Karpas-422 (cell line): ENCODE results near the gene ALOX15. TPM values are rescaled to one million over a fixed set of nuclear protein-coding genes. Genes with fewer than 3 reads are reported as not detected.

Experiments used
- DNase-seq: peaks from one replicate; pipeline ENCODE4 v3.0.0-alpha.2; 2015
- H2AFZ ChIP-seq: fragments of 200-600 bp; sonication (generic); 2 replicates; pipeline ENCODE4 v1.6.1; 2014; ENCODE audit warnings: antibody characterized with exemption, low read length, mixed read lengths
- H3K27ac ChIP-seq: fragments of 200-600 bp; sonication (generic); 2 replicates; pipeline ENCODE4 v1.5.1; 2014; ENCODE audit warnings: mild to moderate bottlenecking, low read length, moderate library complexity
- H3K27me3 ChIP-seq: fragments of 200-600 bp; sonication (generic); 2 replicates; pipeline ENCODE4 v1.6.1; 2014; ENCODE audit warnings: low read length, mixed read lengths
- H3K36me3 ChIP-seq: fragments of 200-600 bp; sonication (generic); 2 replicates; pipeline ENCODE4 v1.6.1; 2014; ENCODE audit warnings: low read length, mixed read lengths; ENCODE audit not compliant: insufficient read depth
- H3K4me1 ChIP-seq: fragments of 200-600 bp; sonication (generic); 2 replicates; pipeline ENCODE4 v1.6.1; 2014; ENCODE audit warnings: mild to moderate bottlenecking, low read length, mixed read lengths
- H3K4me2 ChIP-seq: fragments of 200-600 bp; sonication (generic); 2 replicates; pipeline ENCODE4 v1.6.1; 2014; ENCODE audit warnings: low read length, low read depth, mild to moderate bottlenecking; ENCODE audit not compliant: poor library complexity, severe bottlenecking
- H3K4me3 ChIP-seq: fragments of 200-600 bp; sonication (generic); 2 replicates; pipeline ENCODE4 v1.5.1; 2014; ENCODE audit warnings: mild to moderate bottlenecking, antibody characterized with exemption, low read length, mixed read lengths
- H3K79me2 ChIP-seq: fragments of 200-600 bp; sonication (generic); 2 replicates; pipeline ENCODE4 v1.6.1; 2014; ENCODE audit warnings: mild to moderate bottlenecking, low read length, mixed read lengths
- H3K9ac ChIP-seq: fragments of 200-600 bp; sonication (generic); 2 replicates; pipeline ENCODE4 v1.6.0; 2014; ENCODE audit warnings: low read length
- H3K9me2 ChIP-seq: fragments of 200-600 bp; sonication (generic), shearing (Covaris generic); replicated peaks from 2 replicates; pipeline ENCODE4 v1.6.0; 2014; ENCODE audit warnings: mild to moderate bottlenecking, low read length, moderate library complexity; ENCODE audit not compliant: insufficient read depth
- H3K9me3 ChIP-seq: fragments of 300-700, 200-600 bp; sonication (generic); 2 replicates; pipeline ENCODE4 v1.6.1; 2014; ENCODE audit warnings: low read length, mixed read lengths
- H4K20me1 ChIP-seq: fragments of 200-600 bp; sonication (generic); 2 replicates; pipeline ENCODE4 v1.6.1; 2014; ENCODE audit warnings: mild to moderate bottlenecking, antibody characterized with exemption, low read length, low read depth; ENCODE audit not compliant: insufficient read depth
- total RNA-seq: library from RNA; depleted of rRNA; stranded (reverse); fragments of >200 nt; shearing (Covaris generic); gene quantifications from 2 replicates; pipeline ENCODE4 v1.2.3, GENCODE V29; 2014; ENCODE audit warnings: low replicate concordance

Gene ALOX15
- total RNA-seq, 1 experiment from 2014 or later: 1.5 TPM

DNA sequence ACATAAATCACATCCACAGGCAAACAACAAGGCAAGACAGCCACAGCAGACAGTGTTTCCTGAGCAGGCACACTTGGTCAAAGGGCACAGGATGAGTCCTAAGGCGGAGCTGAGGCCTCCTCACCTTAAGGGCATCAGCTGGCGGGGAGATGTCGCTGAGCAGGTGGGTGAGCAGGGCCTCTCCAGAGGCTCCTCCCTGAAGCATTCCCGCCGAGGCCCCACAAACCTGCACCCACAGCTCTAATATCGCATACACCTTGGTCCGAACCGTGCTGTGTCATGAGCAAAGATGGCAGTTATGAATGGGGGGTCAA is 33.2 kb upstream of the ALOX15 start:
- DNase-seq: no peak
- Histone ChIP-seq H3K36me3 (peaks cover 31% of the 10 kb centered on the region), H3K9me3 (no peaks in the 10 kb centered on the region), H3K4me3 (no peak overlapping the region), H4K20me1 (0 out of 2 replicates have a peak, but pooled peaks cover 4% of the 10 kb centered on the region), H3K4me2 (no peak overlapping the region), H2AFZ (no peak overlapping the region), H3K4me1 (no peaks in the 10 kb centered on the region), H3K27me3 (no peaks in the 10 kb centered on the region), H3K9me2 (no peaks in the 10 kb centered on the region), H3K27ac (no peak overlapping the region), H3K79me2 (no peaks in the 10 kb centered on the region), H3K9ac (no peak overlapping the region)

DNA sequence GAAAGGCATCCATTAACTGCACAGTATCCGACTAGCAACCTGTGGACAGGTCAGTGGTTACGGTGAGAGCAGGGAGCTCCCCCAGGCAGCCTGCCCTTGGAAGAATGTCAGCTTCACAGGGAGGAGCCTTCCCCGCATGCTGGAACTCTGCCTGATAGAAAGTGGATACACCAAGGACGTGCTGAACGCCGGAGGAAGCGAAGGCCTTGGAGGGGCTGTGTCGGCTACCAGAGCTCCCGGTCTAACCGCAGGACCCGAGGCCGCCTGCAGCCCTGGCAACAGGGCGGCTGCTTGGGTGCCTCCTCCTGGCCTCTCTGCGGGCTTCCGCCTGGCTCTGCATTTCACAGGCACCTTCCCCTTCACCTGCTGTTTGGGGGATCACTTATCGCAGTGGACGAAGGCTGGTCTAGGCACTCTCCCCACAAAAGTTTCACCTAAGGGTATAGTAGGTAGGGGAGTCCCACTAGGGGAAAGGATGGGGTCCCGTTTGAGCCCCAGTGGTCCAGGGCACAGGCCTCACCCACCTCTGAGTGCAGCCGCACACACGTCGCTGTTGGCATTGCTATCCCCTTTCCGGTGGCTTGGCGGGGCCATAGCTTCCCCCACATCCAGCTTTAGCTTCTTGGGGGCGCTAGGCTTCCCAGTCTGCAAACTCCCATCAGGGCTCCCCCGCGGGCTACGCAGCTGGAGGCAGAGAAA is 32.7 kb upstream of the ALOX15 start:
- DNase-seq: no peak
- Histone ChIP-seq H3K36me3 (peaks cover 26% of the 10 kb centered on the region), H4K20me1 (0 out of 2 replicates have a peak, but pooled peaks cover 4% of the 10 kb centered on the region)

DNA sequence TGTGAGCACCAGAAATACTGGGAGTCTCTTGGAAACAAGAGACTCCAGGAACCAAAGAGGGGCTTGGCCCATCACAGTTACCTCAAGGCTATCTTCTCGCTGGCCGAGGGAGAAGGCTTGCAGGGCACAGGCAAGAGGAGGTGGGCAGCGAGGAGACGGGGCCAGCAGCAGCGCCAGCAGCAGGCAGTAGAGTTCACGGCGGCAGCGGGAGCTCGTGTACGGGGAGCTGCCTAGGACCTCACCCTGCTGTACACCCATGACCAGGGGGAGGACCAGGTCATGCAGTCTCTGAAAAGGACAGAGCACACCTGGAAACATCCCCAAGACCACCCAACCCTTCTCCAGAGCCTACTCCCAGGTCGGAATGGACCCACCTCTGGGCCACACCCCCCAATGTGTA is 31.7 kb upstream of the ALOX15 start:
- peaks cover 18% of the 10 kb centered on the region for H3K36me3 ChIP-seq
- H3K4me1 ChIP-seq: no peaks in the 10 kb centered on the region
- no peak overlapping the region for H3K4me3 ChIP-seq
- no peak overlapping the region for H3K9ac ChIP-seq
- H3K9me3 ChIP-seq: no peaks in the 10 kb centered on the region
- H4K20me1 ChIP-seq: 0 out of 2 replicates have a peak, but pooled peaks cover 4% of the 10 kb centered on the region
- no peak overlapping the region for H3K4me2 ChIP-seq
- DNase-seq: no peak
- no peaks in the 10 kb centered on the region for H3K9me2 ChIP-seq
- no peak overlapping the region for H3K27ac ChIP-seq
- H3K27me3 ChIP-seq: no peaks in the 10 kb centered on the region
- H2AFZ ChIP-seq: no peak overlapping the region
- H3K79me2 ChIP-seq: no peaks in the 10 kb centered on the region

More for the DNA sequence above, 32.7 kb upstream of the ALOX15 start:
- no peak overlapping the region for H3K27ac ChIP-seq
- H2AFZ ChIP-seq: no peak overlapping the region
- H3K4me2 ChIP-seq: no peak overlapping the region
- H3K4me3 ChIP-seq: no peak overlapping the region
- H3K9me2 ChIP-seq: no peaks in the 10 kb centered on the region
- H3K79me2 ChIP-seq: no peaks in the 10 kb centered on the region
- no peak overlapping the region for H3K9ac ChIP-seq
- H3K9me3 ChIP-seq: no peaks in the 10 kb centered on the region
- H3K4me1 ChIP-seq: no peaks in the 10 kb centered on the region
- H3K27me3 ChIP-seq: no peaks in the 10 kb centered on the region

DNA sequence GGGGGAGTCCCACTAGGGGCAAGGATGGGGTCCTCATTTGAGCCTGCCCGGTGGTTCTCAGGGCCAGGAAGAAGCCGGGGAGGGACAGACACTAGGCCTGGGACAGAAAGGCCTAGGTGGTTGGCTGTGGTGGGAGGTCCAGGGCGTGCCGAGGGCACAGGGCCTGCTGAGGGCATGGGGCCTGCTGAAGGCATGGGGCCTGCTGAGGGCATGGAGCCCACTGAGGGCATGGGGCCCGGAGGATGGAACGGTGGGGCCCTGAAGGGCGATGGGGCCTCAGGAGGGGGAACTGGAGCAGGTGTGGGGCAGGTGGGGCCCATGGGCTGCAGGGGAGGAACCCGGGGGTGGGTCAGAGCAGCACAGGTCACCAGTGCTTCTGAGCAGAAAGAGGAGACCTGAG is 31.3 kb upstream of the ALOX15 start:
- Histone ChIP-seq H3K36me3 (peaks cover 18% of the 10 kb centered on the region), H3K27me3 (no peaks in the 10 kb centered on the region), H2AFZ (no peak overlapping the region), H4K20me1 (0 out of 2 replicates have a peak, but pooled peaks cover 4% of the 10 kb centered on the region), H3K27ac (no peak overlapping the region), H3K79me2 (no peaks in the 10 kb centered on the region), H3K4me3 (no peak overlapping the region), H3K9me3 (no peaks in the 10 kb centered on the region), H3K9ac (no peak overlapping the region), H3K4me1 (no peaks in the 10 kb centered on the region), H3K4me2 (no peak overlapping the region), H3K9me2 (no peaks in the 10 kb centered on the region)
- no peak for DNase-seq

- Histone ChIP-seq H3K4me2 (no peak overlapping the region), H3K9me2 (no peaks in the 10 kb centered on the region), H3K36me3 (peaks cover 17% of the 10 kb centered on the region), H3K79me2 (no peaks in the 10 kb centered on the region), H2AFZ (no peak overlapping the region), H3K4me1 (no peaks in the 10 kb centered on the region), H4K20me1 (0 out of 2 replicates have a peak, but pooled peaks cover 9% of the 10 kb centered on the region), H3K4me3 (no peak overlapping the region), H3K9me3 (no peaks in the 10 kb centered on the region), H3K27ac (no peak overlapping the region), H3K27me3 (no peaks in the 10 kb centered on the region), H3K9ac (no peak overlapping the region)
- no peak for DNase-seq
Measured at GRCh38 chr17:4672055-4672630, 30.7 kb upstream of the ALOX15 start.

GRCh38 chr17:4667166-4667565 is 25.7 kb upstream of the ALOX15 start:
- Histone ChIP-seq H3K79me2 (no peaks in the 10 kb centered on the region), H3K27ac (no peak overlapping the region), H3K9me2 (no peaks in the 10 kb centered on the region), H2AFZ (no peak overlapping the region), H3K4me1 (no peaks in the 10 kb centered on the region), H3K9me3 (no peaks in the 10 kb centered on the region), H3K9ac (no peak overlapping the region), H4K20me1 (0 out of 2 replicates have a peak, but pooled peaks cover 9% of the 10 kb centered on the region), H3K36me3 (peaks cover 5% of the 10 kb centered on the region), H3K4me3 (no peak overlapping the region), H3K27me3 (no peaks in the 10 kb centered on the region), H3K4me2 (no peak overlapping the region)
- DNase-seq: no peak

DNA sequence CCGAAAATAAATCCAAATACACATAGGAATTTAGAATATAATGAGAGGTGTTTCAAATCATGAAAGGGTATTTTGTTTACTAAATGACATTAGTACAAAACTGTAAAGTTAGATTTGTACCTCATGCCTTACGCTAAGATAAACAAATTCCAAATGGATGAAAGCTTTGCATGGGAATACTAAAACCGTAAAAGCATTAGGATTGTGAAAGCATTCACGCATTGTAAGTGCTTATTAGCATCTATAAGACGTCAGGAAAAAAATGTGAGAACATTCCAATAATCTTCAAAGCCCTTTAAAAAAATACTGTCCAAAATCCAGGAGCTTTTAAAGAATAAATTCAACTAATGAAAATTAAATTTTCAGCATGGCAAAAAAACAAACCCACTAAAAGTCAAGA is 24.8 kb upstream of the ALOX15 start:
- H3K4me2 ChIP-seq: no peak overlapping the region
- H3K79me2 ChIP-seq: no peaks in the 10 kb centered on the region
- no peaks in the 10 kb centered on the region for H3K9me2 ChIP-seq
- DNase-seq: no peak
- no peaks in the 10 kb centered on the region for H3K4me1 ChIP-seq
- no peak overlapping the region for H3K4me3 ChIP-seq
- no peaks in the 10 kb centered on the region for H3K9me3 ChIP-seq
- no peak overlapping the region for H2AFZ ChIP-seq
- no peak overlapping the region for H3K27ac ChIP-seq
- H3K36me3 ChIP-seq: peaks cover 5% of the 10 kb centered on the region
- H4K20me1 ChIP-seq: 0 out of 2 replicates have a peak, but pooled peaks cover 9% of the 10 kb centered on the region
- no peaks in the 10 kb centered on the region for H3K27me3 ChIP-seq
- H3K9ac ChIP-seq: no peak overlapping the region

DNA sequence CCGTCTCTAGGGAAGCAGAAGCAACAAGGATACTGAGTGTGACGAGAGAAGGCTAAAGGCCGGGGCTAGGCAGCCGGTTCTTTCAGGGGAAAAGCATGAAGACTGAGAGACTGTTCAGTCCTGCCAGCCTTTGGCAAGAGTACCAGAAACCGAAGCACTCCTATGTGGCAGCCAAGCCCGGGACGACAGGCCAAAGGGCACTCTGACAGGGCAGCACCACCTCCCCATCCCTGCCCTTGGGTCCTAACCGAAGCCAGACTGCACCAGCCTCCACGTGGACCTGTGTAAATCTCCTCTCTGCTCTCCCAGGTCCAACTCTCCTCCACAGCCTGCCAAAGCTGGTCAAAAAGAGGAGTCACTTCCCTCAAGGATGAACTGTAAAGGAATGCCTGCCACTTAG is 23.5 kb upstream of the ALOX15 start:
- H3K27me3 ChIP-seq: no peaks in the 10 kb centered on the region
- no peaks in the 10 kb centered on the region; the same call in 1 of the 2 replicates for H3K36me3 ChIP-seq
- H2AFZ ChIP-seq: no peak overlapping the region
- H3K4me1 ChIP-seq: no peaks in the 10 kb centered on the region
- H3K9me3 ChIP-seq: no peaks in the 10 kb centered on the region
- 0 out of 2 replicates have a peak, but pooled peaks cover 5% of the 10 kb centered on the region for H4K20me1 ChIP-seq
- H3K9ac ChIP-seq: no peak overlapping the region
- DNase-seq: no peak
- no peak overlapping the region for H3K27ac ChIP-seq
- no peaks in the 10 kb centered on the region for H3K9me2 ChIP-seq
- H3K4me2 ChIP-seq: no peak overlapping the region
- H3K79me2 ChIP-seq: no peaks in the 10 kb centered on the region
- H3K4me3 ChIP-seq: no peak overlapping the region
